IPS-18c (cell line): ENCODE measurements around the gene APOD.
"Not testable (repeated sequence)": the region's sequence is repeated elsewhere in the genome, so short reads cannot be mapped to it uniquely, and the experiment has no call there.

Source experiments
- H3K4me3 ChIP-seq: 2 replicates; pipeline ENCODE4 v1.7.0; 2013; ENCODE audit warnings: low read depth, mild to moderate bottlenecking, low read length, moderate library complexity; ENCODE audit not compliant: insufficient read depth
- H3K9me3 ChIP-seq: one replicate; pipeline ENCODE4 v1.6.1; 2013; ENCODE audit warnings: mild to moderate bottlenecking, low read length, moderate library complexity; ENCODE audit not compliant: control insufficient read depth, insufficient read depth

APOD gene

DNA sequence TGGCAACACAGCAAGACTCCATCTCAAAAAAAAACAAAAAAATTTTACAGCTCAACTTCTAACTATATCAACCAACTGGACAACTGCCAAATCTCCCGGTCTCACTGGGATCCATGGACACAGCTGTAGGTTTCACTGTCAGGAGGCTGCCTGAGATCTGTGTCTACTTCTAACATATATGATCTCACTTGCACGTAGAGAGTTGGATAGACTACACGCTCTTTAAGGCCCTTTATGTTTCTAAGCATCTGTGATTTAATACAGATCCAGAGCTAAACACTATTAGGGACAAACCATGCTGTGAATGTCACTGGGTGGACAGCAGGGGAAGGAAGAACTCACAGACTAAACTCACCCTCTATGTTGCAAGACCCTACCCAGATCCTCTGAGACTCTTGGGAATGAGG is 13.0 kb upstream of the APOD start:
- H3K9me3 ChIP-seq = peaks cover 5% of the 10 kb centered on the region
- no peak overlapping the region for H3K4me3 ChIP-seq

DNA sequence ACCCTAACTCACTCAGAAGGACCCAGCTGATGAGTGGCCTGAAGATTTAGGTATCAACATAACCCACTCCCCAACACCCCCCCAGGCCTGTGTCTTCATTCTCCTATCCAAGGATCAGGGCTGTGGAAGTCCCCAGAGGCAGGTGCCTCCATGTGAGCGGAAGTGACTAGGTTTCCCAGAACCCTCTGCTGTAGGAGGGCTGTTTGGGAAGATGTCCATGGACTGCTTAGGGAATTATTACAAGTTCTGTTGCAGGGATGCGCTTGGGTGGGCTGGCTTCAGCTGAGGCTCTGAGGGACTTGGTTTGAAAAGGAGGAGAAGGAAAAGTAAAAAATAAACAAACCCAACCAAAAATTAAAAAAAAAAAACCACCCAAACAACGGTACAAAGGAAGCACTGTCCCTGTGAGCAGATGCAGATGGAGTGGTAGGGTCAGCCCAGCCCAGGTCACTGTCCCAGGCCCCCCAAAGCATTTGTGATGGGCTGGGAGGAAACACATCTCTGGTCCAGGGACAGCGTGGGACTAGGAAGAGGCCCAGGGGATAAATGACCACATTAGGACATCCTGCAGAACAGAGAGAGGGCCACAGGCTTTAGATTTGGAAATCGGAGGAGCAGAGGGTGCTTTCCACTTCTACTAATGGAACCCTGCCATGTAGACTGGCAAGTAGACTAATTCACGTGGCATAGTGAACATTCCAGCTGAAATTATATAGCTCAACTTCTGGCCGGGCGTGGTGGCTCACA is 12.2 kb upstream of the APOD start:
- H3K4me3 ChIP-seq = no peak overlapping the region
- H3K9me3 ChIP-seq = peaks cover 5% of the 10 kb centered on the region

DNA sequence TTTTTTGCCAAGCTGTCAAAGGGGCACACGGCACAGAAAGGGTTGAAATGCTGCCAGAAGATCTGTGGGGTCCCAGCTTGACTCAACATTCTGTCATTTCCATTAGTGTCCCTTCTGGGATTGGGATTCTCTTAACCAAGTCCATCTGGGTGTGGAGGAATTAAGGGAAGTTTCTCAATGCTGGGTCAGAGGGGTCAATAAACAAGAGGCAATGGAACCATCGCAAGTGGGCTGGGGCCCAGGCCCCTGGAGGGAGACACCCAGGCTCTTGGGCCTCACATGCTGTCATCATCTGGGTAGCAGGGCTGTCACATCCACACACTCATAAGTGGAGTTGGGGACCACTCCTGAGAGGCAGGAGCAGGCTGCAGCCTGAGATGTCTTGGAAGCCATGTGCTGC is 8.1 kb upstream of the APOD start:
- no peaks in the 10 kb centered on the region for H3K9me3 ChIP-seq
- no peak overlapping the region for H3K4me3 ChIP-seq

DNA sequence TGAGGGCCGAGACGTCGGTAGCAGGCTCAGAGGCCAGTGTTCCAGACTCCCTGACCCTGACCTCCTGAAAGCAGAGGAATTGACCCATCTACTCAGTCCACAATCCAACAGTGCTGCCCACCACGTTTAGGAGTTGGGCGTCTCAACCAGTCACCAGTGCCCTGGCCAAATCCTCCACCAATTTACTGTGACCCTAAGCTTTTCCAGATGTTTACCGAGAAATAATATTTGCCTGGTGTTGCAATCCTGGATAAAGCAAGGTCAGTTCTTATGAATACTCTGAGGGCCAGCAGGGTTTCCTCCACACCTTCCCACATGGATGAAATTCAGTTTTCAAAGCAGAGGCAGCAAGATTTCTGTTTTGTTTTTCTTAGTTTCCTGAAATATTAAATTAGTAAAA is 7.5 kb upstream of the APOD start:
- H3K9me3 ChIP-seq = no peaks in the 10 kb centered on the region
- no peak overlapping the region for H3K4me3 ChIP-seq

DNA sequence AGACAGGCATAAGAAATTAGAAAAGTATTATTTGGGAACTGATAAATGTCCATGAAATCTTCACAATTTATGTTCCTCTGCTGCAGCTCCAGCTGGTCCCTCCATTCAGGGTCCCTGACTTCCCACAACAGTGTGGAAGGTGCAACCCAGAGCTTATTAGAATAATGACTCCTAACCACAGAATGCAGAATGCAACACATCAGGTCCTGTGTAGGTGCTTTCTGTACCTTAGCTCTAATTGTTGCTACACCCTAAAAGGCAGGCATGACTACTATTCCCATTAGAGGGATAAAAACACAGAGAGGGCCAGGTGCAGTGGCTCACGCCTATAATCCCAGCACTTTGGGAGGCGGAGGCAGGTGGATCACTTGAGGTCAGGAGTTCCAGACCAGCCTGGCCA is 6.6 kb upstream of the APOD start:
- H3K4me3 ChIP-seq, H3K9me3 ChIP-seq: not testable (repeated sequence)

DNA sequence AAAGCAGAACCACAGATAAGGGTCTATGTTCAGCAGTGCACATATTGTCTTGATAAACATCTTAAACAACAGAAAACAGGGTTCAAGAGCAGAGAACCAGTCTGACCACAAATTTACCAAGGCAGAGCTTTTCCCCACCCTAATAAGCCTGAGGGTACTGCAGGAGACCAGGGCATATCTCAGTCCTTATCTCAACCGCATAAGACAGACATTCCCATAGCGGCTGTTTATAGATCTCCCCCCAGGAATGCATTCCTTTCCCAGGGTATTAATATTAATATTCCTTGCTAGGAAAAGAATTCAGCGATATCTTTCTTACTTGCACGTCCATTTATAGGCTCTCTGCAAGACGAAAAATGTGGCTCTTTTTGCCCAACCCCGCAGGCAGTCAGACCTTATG is 6.1 kb upstream of the APOD start:
- H3K4me3 ChIP-seq, H3K9me3 ChIP-seq: not testable (repeated sequence)

DNA sequence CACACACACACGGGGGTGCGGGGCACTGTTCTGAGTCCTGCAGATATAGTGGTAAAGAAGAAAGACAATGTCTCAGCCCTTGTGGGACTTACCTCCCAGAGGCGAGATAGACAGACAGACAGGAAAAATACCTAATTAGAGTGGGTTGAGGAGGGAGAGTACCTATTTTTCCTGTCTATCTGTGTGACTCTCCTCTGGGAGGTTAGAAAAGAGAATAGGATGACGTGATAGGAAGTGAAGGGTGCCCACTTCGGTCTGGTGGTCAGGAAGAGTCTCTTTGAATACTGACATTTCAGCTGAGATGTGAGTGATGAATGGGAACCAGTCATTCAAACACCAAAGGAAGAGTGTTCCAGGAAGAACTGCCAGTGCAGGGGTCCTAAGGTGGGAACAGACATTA is 4.1 kb upstream of the APOD start:
- no peaks in the 10 kb centered on the region for H3K9me3 ChIP-seq
- no peak overlapping the region for H3K4me3 ChIP-seq

DNA sequence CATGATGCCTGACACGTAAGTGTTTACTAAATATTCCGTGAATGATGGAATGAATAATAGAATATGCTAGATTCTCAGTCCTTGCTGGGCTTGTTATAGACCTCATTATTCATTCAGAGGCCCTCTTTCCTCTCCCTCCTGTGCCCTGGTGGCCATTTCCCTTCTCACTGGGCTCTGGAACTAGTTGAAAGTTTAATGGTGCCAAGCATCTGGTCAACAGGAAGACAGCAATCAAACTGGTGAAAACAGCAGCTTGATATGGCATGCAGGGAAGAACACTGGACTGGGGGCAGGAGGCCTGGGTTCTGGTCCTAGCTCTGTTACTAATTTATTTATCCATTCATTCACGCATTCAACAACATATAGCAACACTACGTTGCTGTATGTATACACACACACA is 3.7 kb upstream of the APOD start:
- Histone ChIP-seq H3K9me3 (no peaks in the 10 kb centered on the region), H3K4me3 (no peak overlapping the region)

DNA sequence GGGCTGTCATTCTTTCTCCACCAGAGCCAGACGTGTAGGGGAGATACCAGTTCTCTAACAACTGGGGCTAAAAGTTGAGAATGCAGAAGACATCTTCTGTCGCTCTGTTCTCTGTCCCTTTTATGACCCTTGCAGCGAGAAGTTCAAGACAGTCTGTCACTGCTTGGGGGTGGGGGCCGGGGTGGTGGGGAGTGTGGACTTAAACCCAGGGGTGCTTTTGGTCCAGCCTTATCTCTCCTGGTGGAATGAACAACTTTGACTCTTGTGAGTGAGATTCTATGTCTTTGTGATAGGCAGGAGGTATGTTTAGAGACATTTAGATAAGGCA is 767 bp upstream of the APOD start:
- Histone ChIP-seq H3K4me3 (no peak overlapping the region), H3K9me3 (no peaks in the 10 kb centered on the region)

DNA sequence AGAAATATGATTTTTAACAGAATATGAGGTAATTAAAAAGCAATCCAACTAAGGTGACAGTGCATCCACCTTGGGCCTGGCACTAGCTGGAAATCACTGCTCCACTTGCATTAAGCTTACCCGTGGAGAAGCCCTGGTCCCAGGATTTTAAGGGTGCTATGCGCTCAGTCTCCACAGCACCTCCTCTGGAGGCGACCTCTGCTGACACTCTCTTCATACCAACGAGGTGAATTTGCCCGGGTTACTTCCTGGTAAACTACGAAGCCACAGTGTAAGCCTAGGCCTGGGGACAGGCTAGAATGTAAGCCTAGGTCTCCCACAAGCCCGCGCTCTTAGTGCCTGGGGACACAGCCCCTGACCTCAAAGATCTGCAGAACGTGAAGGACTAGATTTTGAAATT is 793 bp downstream of the APOD start:
- Histone ChIP-seq H3K9me3 (no peaks in the 10 kb centered on the region), H3K4me3 (no peak overlapping the region)

DNA sequence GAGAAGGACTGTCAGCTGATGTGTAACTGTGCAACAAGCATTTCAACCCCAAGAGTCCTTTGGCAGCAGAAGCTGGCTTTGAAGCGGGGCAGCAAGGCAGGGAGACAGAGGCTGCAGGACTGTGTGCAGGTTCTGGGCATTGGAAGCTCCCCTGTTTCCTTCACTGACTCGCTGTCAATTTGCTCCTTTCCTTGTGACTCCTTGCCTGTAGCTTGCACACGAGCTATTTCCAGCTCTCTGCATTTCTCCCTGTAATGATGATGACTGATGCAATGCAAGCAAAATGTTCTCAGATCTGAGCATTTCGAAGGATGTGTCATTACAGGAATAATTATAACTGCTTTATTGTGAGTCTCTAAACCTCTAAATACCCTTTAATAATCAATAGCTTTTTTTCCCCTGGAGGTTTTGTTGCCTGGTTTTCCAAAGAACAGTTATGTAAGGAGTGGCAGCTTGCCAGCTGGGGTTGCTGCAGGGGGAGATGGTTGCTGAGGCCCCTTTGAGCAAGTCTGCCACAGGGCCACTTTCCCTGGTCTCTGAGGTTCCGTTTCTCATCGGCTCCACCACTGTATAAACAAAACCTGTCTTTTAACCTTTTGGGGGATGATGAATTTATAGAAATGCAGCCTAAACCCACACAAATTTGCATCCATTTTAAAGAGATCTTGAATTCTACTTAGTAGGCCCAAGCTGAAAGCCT is 2.8 kb downstream of the APOD start:
- no peak overlapping the region for H3K4me3 ChIP-seq

DNA sequence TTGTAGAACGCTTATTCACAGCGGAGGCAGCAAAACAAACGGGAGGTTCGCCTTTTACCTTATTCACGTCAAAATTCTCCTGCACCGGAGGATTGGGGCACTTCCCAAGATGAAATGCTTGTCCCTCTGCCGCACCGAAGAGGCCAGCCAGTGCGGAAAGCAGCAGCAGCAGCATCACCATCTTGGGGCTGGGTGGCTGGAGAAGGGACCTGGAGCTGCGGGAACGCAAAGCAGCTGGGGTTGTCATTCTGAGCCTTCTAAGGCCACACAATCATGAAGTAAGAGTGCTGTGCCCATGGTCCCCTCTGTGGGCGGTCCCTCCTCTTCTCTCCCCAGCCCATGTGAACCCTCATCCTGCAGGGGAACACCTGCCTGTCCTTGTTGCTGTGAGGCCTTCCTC is 4.5 kb downstream of the APOD start:
- no peak overlapping the region for H3K4me3 ChIP-seq
- H3K9me3 ChIP-seq = peaks cover 2% of the 10 kb centered on the region

More for the DNA sequence above, 2.8 kb downstream of the APOD start:
- H3K9me3 ChIP-seq = no peaks in the 10 kb centered on the region

DNA sequence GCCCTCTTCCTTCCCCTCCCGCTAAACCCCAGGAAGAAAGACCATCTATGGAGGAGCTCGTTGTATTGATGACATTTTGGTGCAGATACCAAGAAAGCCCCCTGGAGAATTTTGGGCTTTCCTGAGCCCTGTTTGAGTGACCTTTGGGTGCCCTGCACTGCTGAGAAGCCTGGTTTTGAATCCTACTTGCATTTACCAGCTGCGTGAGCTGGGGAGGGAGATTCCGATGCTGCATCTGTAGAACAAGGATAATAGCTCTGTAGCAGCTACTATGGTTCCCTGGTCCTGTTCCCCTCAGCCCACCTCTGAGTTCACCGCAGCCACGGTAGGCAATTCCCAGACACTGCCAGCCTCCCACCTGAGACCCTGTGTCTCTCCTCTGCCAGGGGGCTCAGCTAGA is 5.2 kb downstream of the APOD start:
- Histone ChIP-seq H3K9me3 (peaks cover 3% of the 10 kb centered on the region), H3K4me3 (no peak overlapping the region)

DNA sequence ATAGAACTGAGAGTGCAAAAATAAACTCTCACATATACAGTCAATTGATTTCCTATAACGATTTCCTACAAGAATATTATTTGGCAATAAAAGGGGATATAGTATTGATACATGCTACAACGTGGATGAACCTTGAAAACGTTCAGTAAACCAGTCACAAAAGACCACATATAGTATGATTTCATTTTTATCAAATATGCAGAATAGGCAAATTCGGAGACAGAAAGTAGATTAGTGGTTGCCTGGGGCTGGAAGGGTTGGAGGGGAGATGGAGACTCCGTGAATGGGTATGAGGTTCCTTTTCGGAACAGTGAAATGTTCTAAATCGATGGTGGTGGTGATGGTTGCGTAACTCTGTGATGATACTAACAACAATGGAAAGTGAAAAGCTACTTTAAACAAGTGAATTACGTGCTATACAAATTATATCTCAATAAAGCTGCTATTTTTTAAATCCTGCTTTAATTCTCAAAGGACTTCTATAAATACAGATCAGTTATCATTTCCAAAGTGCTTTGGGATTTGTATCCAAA is 6.0 kb downstream of the APOD start:
- H3K9me3 ChIP-seq = peaks cover 3% of the 10 kb centered on the region

DNA sequence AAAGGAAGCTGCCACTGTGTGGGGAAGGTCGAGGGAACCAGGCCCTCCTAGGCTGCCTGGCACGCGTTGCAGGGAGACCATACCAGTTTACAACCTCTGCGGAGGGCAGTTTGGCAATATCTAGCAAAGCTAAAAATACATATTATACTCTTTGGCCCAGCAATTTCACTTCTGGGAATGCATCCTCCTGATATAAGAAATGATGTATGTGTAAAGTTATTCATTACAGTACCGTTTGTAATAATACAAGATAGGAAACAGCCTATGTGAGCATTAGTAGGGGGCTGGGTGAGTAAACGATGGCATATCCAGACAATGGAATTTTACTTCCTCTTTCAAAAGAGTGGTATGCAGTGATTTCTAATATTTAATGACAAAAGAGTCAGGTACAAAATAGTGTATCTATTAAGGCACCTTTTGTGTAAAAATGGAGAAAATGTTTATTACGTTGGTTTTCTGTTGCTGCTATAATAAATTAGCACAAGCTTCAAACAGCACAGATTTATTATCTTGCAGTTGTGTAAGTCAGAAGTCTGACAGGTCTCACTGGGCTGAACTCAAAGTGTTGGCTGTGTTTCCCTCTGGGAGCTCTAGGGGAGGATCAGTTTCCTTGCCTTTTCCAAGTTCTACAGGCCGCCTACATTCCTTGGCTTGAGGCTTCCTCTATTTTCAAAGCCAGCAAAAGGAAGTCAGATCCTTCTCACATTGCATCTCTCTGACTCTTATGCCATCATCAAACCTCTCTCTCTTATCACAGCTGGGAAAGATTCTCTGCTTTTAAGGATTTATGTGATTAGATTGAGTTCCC is 9.0 kb downstream of the APOD start:
- H3K9me3 ChIP-seq = peaks cover 3% of the 10 kb centered on the region
- H3K4me3 ChIP-seq = no peak overlapping the region

More for the DNA sequence above, 6.0 kb downstream of the APOD start:
- H3K4me3 ChIP-seq = no peak overlapping the region

DNA sequence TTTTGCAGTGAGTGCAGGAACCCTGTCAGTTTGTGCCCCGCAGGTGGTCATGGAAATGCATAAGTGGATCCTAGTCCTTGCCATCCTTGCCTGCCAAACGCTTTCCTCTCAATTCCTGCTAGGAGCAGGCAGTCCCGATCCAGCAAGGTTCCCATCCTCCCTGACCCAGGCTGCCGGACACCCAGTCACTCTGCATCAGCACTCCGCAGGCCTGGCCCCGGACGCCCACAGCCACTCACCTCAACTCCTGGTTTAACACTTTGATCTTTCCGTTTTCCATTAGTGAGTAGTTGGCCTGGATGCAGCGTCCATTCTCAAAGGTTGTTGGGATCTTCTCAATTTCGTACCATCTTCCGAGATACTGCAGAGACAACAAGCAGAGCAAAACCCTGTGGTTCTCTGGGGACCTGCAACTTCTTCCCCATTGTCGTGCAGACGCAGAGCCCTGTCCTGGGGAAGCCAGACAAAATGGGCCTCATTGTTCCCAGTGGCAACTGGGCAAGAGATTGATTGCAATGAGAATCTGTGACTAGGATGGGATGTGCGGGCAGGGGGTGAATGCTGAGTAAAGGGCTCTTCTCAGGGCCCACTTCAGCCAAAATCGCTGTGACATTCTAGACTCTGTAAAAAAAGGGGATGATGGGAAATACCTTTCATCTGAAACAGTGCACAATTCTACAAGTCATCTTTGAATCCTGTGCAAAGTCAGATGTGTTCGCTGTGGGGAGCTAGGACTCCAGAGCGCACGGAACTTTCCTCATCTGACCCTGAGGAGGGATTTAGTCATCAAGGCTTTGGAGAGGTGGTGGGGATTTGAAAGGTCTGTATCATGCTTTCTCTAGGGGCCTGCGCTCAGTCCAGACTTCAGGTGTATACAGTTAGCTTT is 9.9 kb downstream of the APOD start:
- Histone ChIP-seq H3K4me3 (no peak overlapping the region), H3K9me3 (peaks cover 3% of the 10 kb centered on the region)

DNA sequence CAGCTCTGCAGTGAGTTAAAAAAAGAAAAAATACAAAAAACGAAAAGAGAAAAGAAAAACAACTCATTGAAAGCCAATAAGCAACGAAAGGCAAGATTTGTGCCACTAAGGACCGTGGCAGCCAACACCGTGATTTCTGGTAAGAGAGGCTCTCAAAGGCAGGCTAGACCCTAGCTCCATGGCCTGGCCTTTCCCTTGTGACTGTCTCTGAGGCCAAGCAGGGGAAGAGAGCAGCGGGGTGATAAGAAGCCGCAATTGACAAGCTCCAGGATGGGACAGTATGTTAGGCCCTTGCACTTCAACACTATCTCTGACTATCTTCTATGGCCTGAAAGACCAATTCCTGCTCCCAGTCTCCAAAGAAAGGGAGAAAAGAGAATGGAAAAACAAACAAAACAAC is 12.4 kb downstream of the APOD start:
- Histone ChIP-seq H3K9me3 (peaks cover 3% of the 10 kb centered on the region), H3K4me3 (no peak overlapping the region)
